ENCODE measurements around the gene HSPA1A. TPM values are rescaled to one million over a fixed set of nuclear protein-coding genes. Genes with fewer than 3 reads are reported as not detected.

The HSPA1A gene
- total and polyA plus RNA-seq, 9 of the 15 experiments (the other 6 are each of a cell fraction or from before 2014, with no cell fraction given) = 2.2 to 273 (median 107) TPM

- TF ChIP-seq SAFB2 (IDR thresholded peaks at IDR 0.05; ENCODE audit: borderline replicate concordance, low read depth, low read length, severe bottlenecking) = no peak
- TF ChIP-seq, protein P1, sequence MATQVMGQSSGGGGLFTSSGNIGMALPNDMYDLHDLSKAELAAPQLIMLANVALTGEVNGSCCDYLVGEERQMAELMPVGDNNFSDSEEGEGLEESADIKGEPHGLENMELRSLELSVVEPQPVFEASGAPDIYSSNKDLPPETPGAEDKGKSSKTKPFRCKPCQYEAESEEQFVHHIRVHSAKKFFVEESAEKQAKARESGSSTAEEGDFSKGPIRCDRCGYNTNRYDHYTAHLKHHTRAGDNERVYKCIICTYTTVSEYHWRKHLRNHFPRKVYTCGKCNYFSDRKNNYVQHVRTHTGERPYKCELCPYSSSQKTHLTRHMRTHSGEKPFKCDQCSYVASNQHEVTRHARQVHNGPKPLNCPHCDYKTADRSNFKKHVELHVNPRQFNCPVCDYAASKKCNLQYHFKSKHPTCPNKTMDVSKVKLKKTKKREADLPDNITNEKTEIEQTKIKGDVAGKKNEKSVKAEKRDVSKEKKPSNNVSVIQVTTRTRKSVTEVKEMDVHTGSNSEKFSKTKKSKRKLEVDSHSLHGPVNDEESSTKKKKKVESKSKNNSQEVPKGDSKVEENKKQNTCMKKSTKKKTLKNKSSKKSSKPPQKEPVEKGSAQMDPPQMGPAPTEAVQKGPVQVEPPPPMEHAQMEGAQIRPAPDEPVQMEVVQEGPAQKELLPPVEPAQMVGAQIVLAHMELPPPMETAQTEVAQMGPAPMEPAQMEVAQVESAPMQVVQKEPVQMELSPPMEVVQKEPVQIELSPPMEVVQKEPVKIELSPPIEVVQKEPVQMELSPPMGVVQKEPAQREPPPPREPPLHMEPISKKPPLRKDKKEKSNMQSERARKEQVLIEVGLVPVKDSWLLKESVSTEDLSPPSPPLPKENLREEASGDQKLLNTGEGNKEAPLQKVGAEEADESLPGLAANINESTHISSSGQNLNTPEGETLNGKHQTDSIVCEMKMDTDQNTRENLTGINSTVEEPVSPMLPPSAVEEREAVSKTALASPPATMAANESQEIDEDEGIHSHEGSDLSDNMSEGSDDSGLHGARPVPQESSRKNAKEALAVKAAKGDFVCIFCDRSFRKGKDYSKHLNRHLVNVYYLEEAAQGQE (IDR thresholded peaks at IDR 0.05; ENCODE audit: borderline replicate concordance) = no peak
- TF ChIP-seq, protein P1 (CRISPR knock-in tag; IDR thresholded peaks at IDR 0.05; ENCODE audit: low read depth) = 0 out of 2 replicates have a peak, but pooled peaks have one; percentile 33
- TF ChIP-seq SLC30A9 (CRISPR knock-in tag; IDR thresholded peaks at IDR 0.05) = no peak
- TF ChIP-seq POLR3G (IDR thresholded peaks at IDR 0.05; ENCODE audit: extremely low read depth, insufficient read length, insufficient replicate concordance) = no peak
- TF ChIP-seq, protein P2, sequence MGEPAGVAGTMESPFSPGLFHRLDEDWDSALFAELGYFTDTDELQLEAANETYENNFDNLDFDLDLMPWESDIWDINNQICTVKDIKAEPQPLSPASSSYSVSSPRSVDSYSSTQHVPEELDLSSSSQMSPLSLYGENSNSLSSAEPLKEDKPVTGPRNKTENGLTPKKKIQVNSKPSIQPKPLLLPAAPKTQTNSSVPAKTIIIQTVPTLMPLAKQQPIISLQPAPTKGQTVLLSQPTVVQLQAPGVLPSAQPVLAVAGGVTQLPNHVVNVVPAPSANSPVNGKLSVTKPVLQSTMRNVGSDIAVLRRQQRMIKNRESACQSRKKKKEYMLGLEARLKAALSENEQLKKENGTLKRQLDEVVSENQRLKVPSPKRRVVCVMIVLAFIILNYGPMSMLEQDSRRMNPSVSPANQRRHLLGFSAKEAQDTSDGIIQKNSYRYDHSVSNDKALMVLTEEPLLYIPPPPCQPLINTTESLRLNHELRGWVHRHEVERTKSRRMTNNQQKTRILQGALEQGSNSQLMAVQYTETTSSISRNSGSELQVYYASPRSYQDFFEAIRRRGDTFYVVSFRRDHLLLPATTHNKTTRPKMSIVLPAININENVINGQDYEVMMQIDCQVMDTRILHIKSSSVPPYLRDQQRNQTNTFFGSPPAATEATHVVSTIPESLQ (CRISPR knock-in tag; IDR thresholded peaks at IDR 0.05) = no peak; the same call in 1 of the 2 replicates
- no peak for TF ChIP-seq SMARCB1 (IDR thresholded peaks at IDR 0.05; ENCODE audit: insufficient read length, low read depth)
- TF ChIP-seq, protein P3, sequence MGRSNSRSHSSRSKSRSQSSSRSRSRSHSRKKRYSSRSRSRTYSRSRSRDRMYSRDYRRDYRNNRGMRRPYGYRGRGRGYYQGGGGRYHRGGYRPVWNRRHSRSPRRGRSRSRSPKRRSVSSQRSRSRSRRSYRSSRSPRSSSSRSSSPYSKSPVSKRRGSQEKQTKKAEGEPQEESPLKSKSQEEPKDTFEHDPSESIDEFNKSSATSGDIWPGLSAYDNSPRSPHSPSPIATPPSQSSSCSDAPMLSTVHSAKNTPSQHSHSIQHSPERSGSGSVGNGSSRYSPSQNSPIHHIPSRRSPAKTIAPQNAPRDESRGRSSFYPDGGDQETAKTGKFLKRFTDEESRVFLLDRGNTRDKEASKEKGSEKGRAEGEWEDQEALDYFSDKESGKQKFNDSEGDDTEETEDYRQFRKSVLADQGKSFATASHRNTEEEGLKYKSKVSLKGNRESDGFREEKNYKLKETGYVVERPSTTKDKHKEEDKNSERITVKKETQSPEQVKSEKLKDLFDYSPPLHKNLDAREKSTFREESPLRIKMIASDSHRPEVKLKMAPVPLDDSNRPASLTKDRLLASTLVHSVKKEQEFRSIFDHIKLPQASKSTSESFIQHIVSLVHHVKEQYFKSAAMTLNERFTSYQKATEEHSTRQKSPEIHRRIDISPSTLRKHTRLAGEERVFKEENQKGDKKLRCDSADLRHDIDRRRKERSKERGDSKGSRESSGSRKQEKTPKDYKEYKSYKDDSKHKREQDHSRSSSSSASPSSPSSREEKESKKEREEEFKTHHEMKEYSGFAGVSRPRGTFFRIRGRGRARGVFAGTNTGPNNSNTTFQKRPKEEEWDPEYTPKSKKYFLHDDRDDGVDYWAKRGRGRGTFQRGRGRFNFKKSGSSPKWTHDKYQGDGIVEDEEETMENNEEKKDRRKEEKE (IDR thresholded peaks at IDR 0.05; ENCODE audit: borderline replicate concordance in 1 of 2, control insufficient read depth in 1 of 2, low read depth in 2 of 2, low read length in 1 of 2) = no peak
- TF ChIP-seq MYC (IDR thresholded peaks at IDR 0.05; ENCODE audit: low read depth, low read length) = 0 out of 2 replicates have a peak, but pooled peaks have one; percentile 11
- TF ChIP-seq MYC (CRISPR knock-in tag; IDR thresholded peaks at IDR 0.05; ENCODE audit: borderline replicate concordance, low read depth) = peak; percentile 96; the same call in 1 of the 2 replicates
- no peak for TF ChIP-seq ZNF175 (CRISPR knock-in tag; IDR thresholded peaks at IDR 0.05; ENCODE audit: low read depth)
- no peak for TF ChIP-seq ZNF140 (CRISPR knock-in tag; IDR thresholded peaks at IDR 0.05)
Measured at GRCh38 chr6:31794866-31795615, 20.3 kb upstream of the HSPA1A start (continued).
